AG09319 (cell line): ENCODE data around the gene F10.

Experiments
- DNase-seq: peaks from one replicate; pipeline ENCODE4 v3.0.0-alpha.2; 2010; ENCODE audit warnings: low read depth; ENCODE audit errors: extremely low read depth
- CTCF ChIP-seq: IDR thresholded peaks from 2 replicates; pipeline ENCODE4 v1.5.1; 2011; ENCODE audit warnings: low read depth, mild to moderate bottlenecking, inconsistent platforms, low read length, moderate library complexity

F10 gene

GRCh38 chr13:113178070-113178895, 55.7 kb downstream of the F10 start:
- peak; percentile 77 for DNase-seq

GRCh38 chr13:113178896-113179167, 56.2 kb downstream of the F10 start:
- no peak for DNase-seq

More at GRCh38 chr13:113178070-113178895, 55.7 kb downstream of the F10 start:
- TF ChIP-seq CTCF = no peak

DNA sequence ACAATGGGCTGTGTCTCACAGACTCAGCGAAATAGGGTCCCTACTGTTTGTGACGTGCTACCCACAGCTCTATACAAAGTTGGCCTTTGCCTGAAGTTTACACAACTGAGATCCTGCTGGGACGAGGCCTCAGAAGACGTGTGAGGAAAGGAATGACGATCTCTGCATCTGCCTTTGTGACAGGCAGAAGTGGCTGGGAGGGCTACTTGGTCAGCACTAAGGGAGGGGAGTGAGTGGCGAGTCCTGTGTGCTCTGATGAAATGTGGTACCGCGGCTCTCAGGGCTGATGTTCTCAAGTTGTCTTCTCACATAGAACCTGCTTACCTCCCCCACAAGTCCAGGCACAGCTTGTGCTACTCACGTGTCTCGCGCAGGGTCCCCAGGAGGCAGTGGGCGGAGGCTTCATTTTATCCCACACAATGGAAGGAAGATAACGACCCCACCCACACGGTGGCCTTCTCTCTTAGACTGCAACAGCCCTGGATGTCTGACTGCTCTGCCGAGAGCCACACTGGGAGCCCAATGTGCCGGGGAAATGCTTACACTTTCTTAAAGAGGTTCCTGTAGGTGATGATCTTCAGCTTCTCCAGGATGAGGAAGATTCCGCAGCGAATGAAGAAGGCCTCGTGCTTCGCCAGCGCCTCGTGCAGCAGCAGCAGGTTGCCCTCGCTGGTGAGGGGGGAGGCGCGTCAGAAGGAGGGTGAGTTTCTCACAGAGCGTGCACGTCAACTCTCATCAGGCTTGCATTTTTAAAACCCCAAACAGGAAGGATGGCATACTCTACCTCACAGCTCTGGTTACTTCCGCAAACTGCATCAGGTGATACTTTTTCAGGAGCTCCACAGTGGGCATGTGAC, 57.0 kb downstream of the F10 start:
- no peak for DNase-seq
- TF ChIP-seq CTCF = no peak

More at GRCh38 chr13:113178896-113179167, 56.2 kb downstream of the F10 start:
- TF ChIP-seq CTCF = no peak

DNA sequence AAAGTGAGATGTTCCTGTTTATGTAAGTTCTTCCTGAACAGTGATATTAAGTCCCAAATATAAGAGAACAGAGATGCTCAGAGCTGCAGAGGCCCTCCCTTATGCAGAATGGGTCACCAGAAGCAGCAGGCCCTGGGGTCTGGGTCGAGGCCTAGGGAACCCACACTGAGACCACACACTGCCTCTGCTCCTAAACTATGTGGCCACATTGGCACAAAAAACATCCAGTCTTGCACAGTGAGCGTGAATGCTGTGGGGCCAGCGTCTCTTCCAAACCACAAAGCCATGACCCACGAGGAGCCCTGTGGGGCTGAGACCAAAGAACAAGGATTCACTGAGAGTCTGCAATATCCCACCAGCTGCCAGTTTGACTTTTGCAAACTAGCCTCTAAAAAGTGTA, 59.4 kb downstream of the F10 start:
- TF ChIP-seq CTCF = no peak
- no peak for DNase-seq

GRCh38 chr13:113183450-113184129, 61.0 kb downstream of the F10 start:
- DNase-seq = no peak
- TF ChIP-seq CTCF = no peak

DNA sequence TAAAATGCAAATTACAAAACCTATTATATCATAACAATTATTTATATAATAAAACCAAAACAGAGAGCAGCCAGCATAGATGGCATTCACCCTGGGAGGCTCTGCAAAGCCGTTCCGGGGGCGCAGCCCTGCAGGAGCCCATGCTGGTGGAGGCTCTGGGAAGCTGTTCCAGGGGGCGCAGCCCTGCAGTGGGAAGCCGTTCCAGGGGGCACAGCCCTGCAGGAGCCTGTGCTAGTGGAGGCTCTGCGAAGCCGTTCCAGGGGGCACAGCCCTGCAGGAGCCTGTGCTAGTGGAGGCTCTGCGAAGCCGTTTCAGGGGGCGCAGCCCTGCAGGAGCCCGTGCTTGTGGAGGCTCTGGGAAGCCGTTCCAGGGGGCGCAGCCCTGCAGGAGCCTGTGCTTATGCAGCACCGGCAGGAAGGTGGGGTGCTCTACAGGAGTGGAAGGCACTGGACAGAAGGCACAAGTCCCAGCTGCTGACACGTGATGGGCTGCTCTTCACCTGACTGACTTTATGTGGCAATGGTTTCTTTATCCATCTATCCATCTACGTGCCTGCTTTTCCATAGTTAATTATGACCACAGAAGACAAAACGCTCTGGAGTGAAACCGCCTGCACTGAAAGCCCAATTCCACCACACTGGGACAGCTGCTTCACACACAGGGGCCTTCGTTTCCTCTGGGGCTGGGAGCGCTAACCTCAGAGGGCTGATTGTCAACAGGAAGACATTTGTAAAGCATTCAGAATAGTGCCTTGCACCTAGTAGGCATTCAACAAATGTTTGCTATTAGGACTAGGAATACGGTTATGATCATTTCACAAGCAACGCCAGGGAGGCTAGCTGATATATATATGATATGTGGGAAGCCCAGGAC, 62.2 kb downstream of the F10 start:
- no peak for TF ChIP-seq CTCF
- no peak for DNase-seq
